Measurements from ENCODE around the gene RHOH.
A peak's percentile ranks its signal among the peaks of the same experiment; 100 is the strongest.

RHOH gene

GRCh38 chr4:40261231-40262076, 64.6 kb downstream of the RHOH start (continued):
- TF ChIP-seq PRDM10 (tag by site-specific recombination; IDR thresholded peaks at IDR 0.05): peak; percentile 23; the same call in 1 of the 2 replicates
- TF ChIP-seq SCRT2 (tag by site-specific recombination; IDR thresholded peaks at IDR 0.05): peak; percentile 45; the same call in 1 of the 2 replicates
- no peak for TF ChIP-seq BCL11B (tag by site-specific recombination; IDR thresholded peaks at IDR 0.05; ENCODE audit: low read depth)
- TF ChIP-seq ZNF501 (tag by site-specific recombination; IDR thresholded peaks at IDR 0.05): no peak
- TF ChIP-seq PBX3 (CRISPR knock-in tag; IDR thresholded peaks at IDR 0.05): no peak
- no peak for TF ChIP-seq ZNF670 (tag by site-specific recombination; IDR thresholded peaks at IDR 0.05; ENCODE audit: low read depth)
- TF ChIP-seq YY2 (tag by site-specific recombination; IDR thresholded peaks at IDR 0.05): no peak
- peak; percentile 10; the same call in 1 of the 2 replicates for TF ChIP-seq ZNF335 (tag by site-specific recombination; conservative IDR thresholded peaks at IDR 0.05)
- TF ChIP-seq ZNF362 (tag by site-specific recombination; IDR thresholded peaks at IDR 0.05): no peak
- TF ChIP-seq ZEB2 (tag by site-specific recombination; IDR thresholded peaks at IDR 0.05): no peak
- TF ChIP-seq ZNF530 (tag by site-specific recombination; IDR thresholded peaks at IDR 0.05; ENCODE audit: low read depth): no peak
- TF ChIP-seq EGR2 (tag by site-specific recombination; IDR thresholded peaks at IDR 0.05; ENCODE audit: low read depth): no peak
- TF ChIP-seq ZNF529 (tag by site-specific recombination; IDR thresholded peaks at IDR 0.05; ENCODE audit: insufficient replicate concordance): no peak
- TF ChIP-seq ZNF24 (tag by site-specific recombination; IDR thresholded peaks at IDR 0.05): no peak
- TF ChIP-seq ZSCAN4 (tag by site-specific recombination; IDR thresholded peaks at IDR 0.05): no peak
- no peak for TF ChIP-seq GFI1B (tag by site-specific recombination; IDR thresholded peaks at IDR 0.05)
- no peak for TF ChIP-seq ZNF48 (tag by site-specific recombination; IDR thresholded peaks at IDR 0.05)
- TF ChIP-seq ZNF664 (tag by site-specific recombination; IDR thresholded peaks at IDR 0.05): no peak

GRCh38 chr4:40262077-40262528, 65.3 kb downstream of the RHOH start:
- Histone ChIP-seq H3K4me3 (ENCODE audit: low read depth, low read length) (no peak overlapping the region), H3K4me1 (ENCODE audit: control insufficient read depth, insufficient read depth, low read length) (peaks cover 5% of the 10 kb centered on the region; the same call in 1 of the 2 replicates), H3K9me3 (ENCODE audit: control insufficient read depth, insufficient read depth, low read depth, low read length) (no peaks in the 10 kb centered on the region), H3K27ac (ENCODE audit: extremely low read depth, low read depth, low read length) (no peak overlapping the region), H3K36me3 (ENCODE audit: control insufficient read depth in 2 of 2, insufficient read depth in 1 of 2, low read length in 2 of 2) (no peaks in the 10 kb centered on the region)
- ChIA-PET POLR2A (no interaction called here), CTCF (interaction anchor here (0.6 kb wide), 1 partner anchor 9 kb away, joined by 4 read pairs; no protein-coding TSS in a partner anchor)
- peak; percentile 21; the same call in 1 of the 2 replicates for TF ChIP-seq ZNF335 (tag by site-specific recombination; conservative IDR thresholded peaks at IDR 0.05)
- no peak for TF ChIP-seq ZNF596 (tag by site-specific recombination; IDR thresholded peaks at IDR 0.05)
